DOHH2 (cell line): ENCODE data around the gene ZNF570.

Experiments used
- CTCF ChIP-seq: fragments of 200-600 bp; sonication (generic); IDR thresholded peaks from one replicate; pipeline ENCODE4 v1.5.1; 2014; ENCODE audit warnings: antibody characterized with exemption, mild to moderate bottlenecking, low read depth, low read length; ENCODE audit not compliant: poor library complexity, severe bottlenecking
- EZH2phosphoT487 ChIP-seq: fragments of 200-600 bp; sonication (generic); IDR thresholded peaks from 2 replicates; pipeline ENCODE4 v1.6.1; 2017; ENCODE audit warnings: borderline replicate concordance, mild to moderate bottlenecking, antibody characterized with exemption, low read length, moderate library complexity, mixed read lengths

- TF ChIP-seq CTCF (no peak), EZH2phosphoT487 (no peak)
These were observed 38.0 kb downstream of the ZNF570 start for GRCh38 chr19:37507167-37507464.
